GM18870 (cell line): Measurements from ENCODE around the gene TMEM89.
A peak's percentile ranks its signal among the peaks of the same experiment; 100 is the strongest.

ENCODE experiments used
- ATAC-seq: cut with Tn5 transposase; IDR thresholded peaks from one replicate; pipeline ENCODE4 v1.9.1; 2021; ENCODE audit warnings: moderate library complexity; ENCODE audit not compliant: unreplicated experiment

Gene TMEM89

GRCh38 chr3:48644898-48645760 lies 23.6 kb upstream of the TMEM89 start:
- no peak for ATAC-seq

DNA sequence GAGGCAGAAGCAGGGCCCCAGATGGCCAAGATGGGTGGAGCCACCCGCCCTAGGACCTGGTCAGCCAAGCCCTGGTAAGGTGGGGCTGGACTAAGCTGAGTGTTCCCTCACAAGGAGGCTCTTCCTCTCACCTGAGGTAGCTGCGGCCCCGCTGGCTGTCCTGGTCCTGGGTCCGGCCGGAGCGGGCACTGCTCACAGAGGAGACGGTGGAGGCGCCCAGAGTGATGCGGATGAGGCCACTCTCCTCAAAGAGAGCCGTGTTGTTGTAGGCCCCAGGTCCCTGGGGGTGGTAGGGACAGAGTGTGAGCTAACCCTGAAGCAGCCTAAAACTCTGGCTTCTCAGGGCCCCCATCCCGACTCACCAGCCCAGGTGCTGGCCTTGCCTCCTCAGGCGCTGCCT lies 21.0 kb upstream of the TMEM89 start:
- no peak for ATAC-seq

GRCh38 chr3:48641396-48641795 lies 19.8 kb upstream of the TMEM89 start:
- ATAC-seq, result no peak

GRCh38 chr3:48639944-48640606 lies 18.5 kb upstream of the TMEM89 start:
- ATAC-seq, result no peak

DNA sequence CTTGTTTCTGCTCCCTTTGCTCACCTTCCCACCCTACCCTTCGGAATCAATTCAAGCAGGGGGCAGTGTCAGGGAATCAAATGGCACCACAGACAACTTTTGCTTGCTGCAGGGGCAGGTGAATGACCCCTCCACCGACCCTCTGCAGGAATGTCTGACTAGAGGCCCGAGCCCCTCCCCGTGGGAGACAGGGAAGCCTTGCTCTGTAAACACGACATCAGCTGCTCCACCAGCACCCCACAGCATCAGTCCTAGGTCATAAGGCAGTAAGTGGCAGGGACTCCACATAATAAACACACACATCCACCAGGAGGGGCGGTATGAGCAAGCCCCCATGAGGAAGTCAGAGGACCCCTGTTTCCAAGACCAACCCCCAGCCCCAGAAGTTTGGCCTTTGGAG lies 15.7 kb upstream of the TMEM89 start:
- no peak for ATAC-seq

- no peak for ATAC-seq
These were observed 14.6 kb upstream of the TMEM89 start for GRCh38 chr3:48636149-48636655.

DNA sequence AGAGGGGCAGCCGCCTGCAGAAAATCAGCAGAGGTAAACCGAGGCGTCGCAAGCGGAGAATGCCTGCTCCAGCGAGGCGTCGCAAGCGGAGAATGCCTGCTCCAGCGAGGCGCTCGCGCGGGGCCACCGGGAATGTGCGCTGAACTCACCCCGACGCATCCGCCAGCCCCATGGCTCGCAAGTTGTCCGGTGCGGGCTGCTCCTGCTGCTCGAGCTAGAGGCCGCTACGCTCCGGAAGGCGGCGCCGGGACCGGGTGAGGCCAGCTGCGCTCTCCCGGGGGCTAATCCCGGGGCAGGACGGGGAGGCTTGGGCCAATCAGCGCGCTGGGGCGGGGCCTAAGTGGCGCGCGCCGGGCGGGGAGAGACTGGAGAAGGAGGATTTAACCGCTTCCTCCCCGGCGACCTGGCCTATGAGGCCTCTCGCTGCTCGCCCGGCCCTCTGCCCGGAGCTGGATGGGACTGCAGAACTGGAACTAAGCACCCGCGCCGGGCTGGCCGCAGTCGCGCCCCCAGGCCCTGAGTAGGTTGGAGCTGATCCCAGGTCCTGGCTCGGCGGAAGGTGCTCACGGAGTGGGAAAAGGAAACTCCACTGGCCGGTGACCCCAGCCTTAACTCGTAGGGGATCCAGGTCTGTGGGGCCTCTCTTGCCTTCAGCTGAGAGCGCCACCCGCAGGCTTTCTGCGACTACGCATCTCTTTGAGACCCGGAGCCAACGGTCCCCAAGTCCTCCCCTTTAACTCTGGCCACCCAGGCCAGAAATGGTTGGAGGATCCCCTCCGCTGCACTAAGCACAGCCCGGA lies 13.9 kb upstream of the TMEM89 start, which contains the start of gene SLC26A6:
TSS of gene SLC26A6 (minus strand) at position 240 of the 800 bp plus-strand sequence. CDS start at position 172, 68 bp downstream.
- peak; percentile 77 for ATAC-seq

DNA sequence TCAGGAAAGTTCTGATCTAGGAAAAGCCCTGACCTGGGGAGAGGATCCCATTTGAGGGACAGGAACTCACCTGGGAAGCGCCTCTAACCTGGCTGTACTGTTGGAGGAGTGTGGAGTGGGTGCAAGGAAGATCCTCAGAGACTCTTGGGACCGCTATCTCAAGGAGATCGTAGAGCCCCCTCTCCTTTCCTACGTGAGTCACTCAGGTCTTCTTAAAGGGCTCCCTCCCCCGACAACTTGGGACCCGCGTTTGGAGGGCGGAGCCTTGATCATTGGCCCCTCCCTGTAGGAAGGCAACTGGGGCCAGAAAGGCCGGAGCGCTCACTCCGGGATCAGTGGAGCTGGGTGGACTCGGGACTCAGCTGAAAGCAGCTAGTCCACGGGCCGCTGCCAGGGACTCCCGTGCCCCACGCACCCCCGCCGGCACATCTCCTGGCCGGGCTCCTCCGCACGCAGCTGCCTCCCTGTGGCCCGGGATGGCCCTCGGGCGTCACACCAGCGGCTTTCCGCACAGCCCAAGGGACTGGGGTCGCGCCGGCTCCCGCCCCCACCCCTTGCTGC lies 13.2 kb upstream of the TMEM89 start:
- peak; percentile 27 for ATAC-seq

- no peak for ATAC-seq
These were observed 12.2 kb upstream of the TMEM89 start for GRCh38 chr3:48633743-48634142.

DNA sequence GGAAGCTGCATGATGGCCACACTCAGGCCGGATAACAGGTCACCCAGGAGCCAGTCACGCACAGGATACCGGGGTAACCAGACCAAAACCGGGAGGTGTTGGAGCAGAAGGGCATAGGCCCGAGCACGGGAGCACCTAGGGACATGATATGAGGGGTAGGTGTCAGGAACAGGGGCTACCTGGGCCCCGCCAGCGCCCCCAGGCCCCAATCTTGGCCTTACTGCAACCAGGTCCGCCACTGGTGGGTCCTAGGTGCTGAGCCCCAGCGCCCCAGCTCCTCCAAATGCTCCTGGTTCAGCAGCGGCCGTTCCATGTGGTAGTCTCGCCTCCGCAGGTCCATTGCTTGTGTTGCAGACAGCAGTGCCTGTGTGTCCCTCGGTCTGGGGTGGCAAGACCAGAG lies 11.7 kb upstream of the TMEM89 start:
- ATAC-seq, result no peak

GRCh38 chr3:48631516-48632448 lies 10.2 kb upstream of the TMEM89 start:
- no peak for ATAC-seq

- no peak for ATAC-seq
These were observed 9.3 kb upstream of the TMEM89 start for GRCh38 chr3:48630833-48631232.

GRCh38 chr3:48630407-48630806 lies 8.8 kb upstream of the TMEM89 start:
- no peak for ATAC-seq

GRCh38 chr3:48629894-48630293 lies 8.3 kb upstream of the TMEM89 start:
- ATAC-seq, result no peak

DNA sequence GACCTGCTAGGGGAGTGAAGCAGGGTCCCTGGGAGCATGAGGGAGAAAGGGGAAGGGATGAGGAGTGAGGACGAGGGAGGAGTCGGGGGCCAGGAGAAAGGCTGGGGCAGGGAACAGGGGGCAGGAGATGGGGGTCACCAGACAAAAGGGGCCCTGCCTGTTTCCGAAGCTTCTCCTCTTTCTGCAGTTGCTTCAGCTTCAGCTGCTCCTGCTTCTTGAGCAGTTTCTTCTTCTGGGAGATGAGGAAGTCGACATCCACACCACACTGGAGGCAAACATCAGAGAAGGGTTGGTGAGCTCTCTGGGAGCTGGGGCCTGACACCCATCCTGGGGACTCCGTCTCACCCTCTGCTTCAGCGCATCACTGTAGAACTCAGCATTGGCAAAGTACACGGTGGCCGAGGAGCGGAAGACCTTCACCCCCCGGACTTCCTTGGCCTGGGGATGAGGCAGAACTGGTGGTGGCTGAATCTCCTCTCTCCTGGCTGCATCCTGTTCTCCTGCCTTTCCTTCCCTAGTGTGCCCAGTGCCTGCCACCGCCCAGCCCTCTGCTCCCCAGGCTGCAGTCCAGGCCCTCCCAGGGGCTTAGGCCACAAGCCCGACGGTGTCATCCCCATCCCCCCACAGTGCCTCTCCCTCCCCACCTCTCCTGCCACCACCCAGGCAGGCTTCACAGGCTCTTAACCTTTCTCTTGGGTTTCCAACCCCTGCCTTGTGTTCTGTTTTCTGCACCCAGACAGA lies 6.9 kb upstream of the TMEM89 start:
- ATAC-seq, result no peak

DNA sequence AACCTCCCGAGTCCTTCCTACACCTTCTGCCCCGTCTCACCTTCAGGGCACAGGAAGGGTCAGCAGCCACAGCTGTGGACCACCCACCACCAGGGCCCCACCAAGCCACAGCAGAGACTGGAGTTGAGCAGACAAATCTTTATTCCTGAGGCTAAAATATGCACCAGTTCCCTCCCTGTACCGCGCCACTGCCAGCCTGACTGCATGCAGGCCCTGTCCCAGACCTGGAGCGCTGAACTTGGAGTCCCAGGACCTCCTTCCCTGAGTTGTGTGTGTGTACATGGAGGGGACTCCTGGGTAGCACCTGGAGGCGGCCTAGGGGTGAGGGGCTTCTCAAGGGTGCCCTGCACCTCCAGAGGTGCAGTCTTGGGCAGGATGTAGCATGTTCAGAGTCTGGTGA lies 4.0 kb upstream of the TMEM89 start:
- ATAC-seq, result no peak

- ATAC-seq, result no peak
These were observed 3.2 kb upstream of the TMEM89 start for GRCh38 chr3:48624767-48625166.

DNA sequence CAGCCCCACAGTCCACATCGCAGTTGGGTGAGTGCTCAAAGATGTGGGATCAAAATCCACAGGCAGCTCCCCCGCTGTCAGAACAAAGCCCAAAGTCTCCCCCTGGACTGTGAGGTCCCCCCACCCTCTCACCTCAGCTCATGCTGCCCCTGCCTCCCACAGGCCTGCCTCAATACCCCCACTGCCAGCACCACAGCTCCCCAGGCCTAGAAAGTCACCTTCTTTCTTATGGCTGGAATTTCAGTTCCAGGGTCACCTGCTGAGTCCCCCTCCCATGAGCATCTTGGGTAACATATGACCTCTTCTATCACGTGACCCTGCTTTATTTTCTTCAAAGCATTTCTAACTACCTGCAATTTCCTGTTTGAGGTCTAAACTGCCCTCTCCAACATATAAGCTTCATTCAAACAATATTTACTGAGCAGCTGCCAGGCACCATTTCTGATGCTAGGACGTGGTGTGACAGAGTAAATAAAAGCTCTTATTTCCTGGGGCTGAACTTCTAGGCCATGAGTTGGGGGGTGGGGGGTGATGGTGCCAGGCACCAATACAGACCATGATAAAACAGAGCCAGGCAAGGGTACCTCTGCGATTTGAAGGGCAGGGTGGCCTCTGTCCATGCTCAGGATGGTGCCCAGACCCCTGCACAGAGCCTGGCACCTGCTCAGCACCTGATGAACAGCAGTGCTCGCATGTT lies 2.4 kb upstream of the TMEM89 start:
- no peak for ATAC-seq
